Measurements from ENCODE around the gene MEG3. TPM values are rescaled to one million over a fixed set of nuclear protein-coding genes. Genes with fewer than 3 reads are reported as not detected.

MEG3 gene
- total RNA-seq, 3 donors from 2014 or later = 0.91 to 1.3 (median 1.1) TPM

- Mint-ChIP-seq H3K4me3 (no peak overlapping the region), H3K27me3 (ENCODE audit: low read depth) (peaks cover 9% of the 10 kb centered on the region), H3K9me3 (no peaks in the 10 kb centered on the region), H3K36me3 (ENCODE audit: insufficient read depth) (no peaks in the 10 kb centered on the region), H3K4me1 (ENCODE audit: low read depth) (no peaks in the 10 kb centered on the region)
- ATAC-seq (no peak), DNase-seq (no peak)
Observed at GRCh38 chr14:100838493-100839314, 12.8 kb downstream of the MEG3 start.

- H3K27me3 Mint-ChIP-seq (ENCODE audit: low read depth) = peaks cover 9% of the 10 kb centered on the region
- no peak for DNase-seq
- no peaks in the 10 kb centered on the region for H3K9me3 Mint-ChIP-seq
- ATAC-seq = no peak
- H3K4me1 Mint-ChIP-seq (ENCODE audit: low read depth) = no peaks in the 10 kb centered on the region
- no peak overlapping the region for H3K4me3 Mint-ChIP-seq
- H3K36me3 Mint-ChIP-seq (ENCODE audit: insufficient read depth) = no peaks in the 10 kb centered on the region
Observed at GRCh38 chr14:100839315-100839585, 13.3 kb downstream of the MEG3 start.

GRCh38 chr14:100839681-100840111 lies 13.8 kb downstream of the MEG3 start:
- Mint-ChIP-seq H3K4me1 (ENCODE audit: low read depth) (no peaks in the 10 kb centered on the region), H3K36me3 (ENCODE audit: insufficient read depth) (no peaks in the 10 kb centered on the region), H3K27me3 (ENCODE audit: low read depth) (peaks cover 9% of the 10 kb centered on the region), H3K4me3 (no peak overlapping the region), H3K9me3 (no peaks in the 10 kb centered on the region)
- no peak for DNase-seq
- no peak for ATAC-seq

GRCh38 chr14:100840286-100841065 lies 14.6 kb downstream of the MEG3 start:
- H3K36me3 Mint-ChIP-seq (ENCODE audit: insufficient read depth) = no peaks in the 10 kb centered on the region
- peaks cover 6% of the 10 kb centered on the region for H3K27me3 Mint-ChIP-seq (ENCODE audit: low read depth)

GRCh38 chr14:100841066-100841760 lies 15.3 kb downstream of the MEG3 start:
- no peaks in the 10 kb centered on the region for H3K36me3 Mint-ChIP-seq (ENCODE audit: insufficient read depth)
- no peak for DNase-seq
- no peaks in the 10 kb centered on the region for H3K9me3 Mint-ChIP-seq
- no peaks in the 10 kb centered on the region for H3K4me1 Mint-ChIP-seq (ENCODE audit: low read depth)
- H3K4me3 Mint-ChIP-seq = no peak overlapping the region
- ATAC-seq = no peak
- H3K27me3 Mint-ChIP-seq (ENCODE audit: low read depth) = peaks cover under 1% of the 10 kb centered on the region

More at GRCh38 chr14:100840286-100841065, 14.6 kb downstream of the MEG3 start:
- DNase-seq = no peak
- H3K4me3 Mint-ChIP-seq = no peak overlapping the region
- no peaks in the 10 kb centered on the region for H3K9me3 Mint-ChIP-seq
- H3K4me1 Mint-ChIP-seq (ENCODE audit: low read depth) = no peaks in the 10 kb centered on the region
- ATAC-seq = no peak

- DNase-seq (no peak), ATAC-seq (no peak)
- H3K36me3 Mint-ChIP-seq (ENCODE audit: insufficient read depth) = no peaks in the 10 kb centered on the region
- H3K9me3 Mint-ChIP-seq = no peaks in the 10 kb centered on the region
- H3K27me3 Mint-ChIP-seq (ENCODE audit: low read depth) = no peaks in the 10 kb centered on the region
- H3K4me3 Mint-ChIP-seq = no peak overlapping the region
- no peaks in the 10 kb centered on the region for H3K4me1 Mint-ChIP-seq (ENCODE audit: low read depth)
Observed at GRCh38 chr14:100841761-100842403, 16.0 kb downstream of the MEG3 start.

- ATAC-seq = no peak
- H3K4me1 Mint-ChIP-seq (ENCODE audit: low read depth) = no peaks in the 10 kb centered on the region
- H3K4me3 Mint-ChIP-seq = no peak overlapping the region
- no peaks in the 10 kb centered on the region for H3K9me3 Mint-ChIP-seq
- no peak for DNase-seq
- H3K36me3 Mint-ChIP-seq (ENCODE audit: insufficient read depth) = no peaks in the 10 kb centered on the region
- H3K27me3 Mint-ChIP-seq (ENCODE audit: low read depth) = no peaks in the 10 kb centered on the region
Observed at GRCh38 chr14:100842799-100843198, 16.9 kb downstream of the MEG3 start.

- Mint-ChIP-seq H3K9me3 (no peaks in the 10 kb centered on the region), H3K36me3 (ENCODE audit: insufficient read depth) (no peaks in the 10 kb centered on the region), H3K27me3 (ENCODE audit: low read depth) (no peaks in the 10 kb centered on the region), H3K4me3 (no peak overlapping the region), H3K4me1 (ENCODE audit: low read depth) (no peaks in the 10 kb centered on the region)
- no peak for ATAC-seq
- DNase-seq = no peak
Observed at GRCh38 chr14:100844082-100844408, 18.1 kb downstream of the MEG3 start.

GRCh38 chr14:100844421-100844820 lies 18.5 kb downstream of the MEG3 start:
- H3K36me3 Mint-ChIP-seq (ENCODE audit: insufficient read depth) = no peaks in the 10 kb centered on the region
- H3K4me3 Mint-ChIP-seq = no peak overlapping the region
- H3K4me1 Mint-ChIP-seq (ENCODE audit: low read depth) = no peaks in the 10 kb centered on the region
- no peaks in the 10 kb centered on the region for H3K9me3 Mint-ChIP-seq
- ATAC-seq (no peak), DNase-seq (no peak)
- no peaks in the 10 kb centered on the region for H3K27me3 Mint-ChIP-seq (ENCODE audit: low read depth)

GRCh38 chr14:100844846-100845245 lies 18.9 kb downstream of the MEG3 start:
- Mint-ChIP-seq H3K36me3 (ENCODE audit: insufficient read depth) (no peaks in the 10 kb centered on the region), H3K4me1 (ENCODE audit: low read depth) (no peaks in the 10 kb centered on the region)
- no peak for DNase-seq

GRCh38 chr14:100845341-100845740 lies 19.4 kb downstream of the MEG3 start:
- no peak for ATAC-seq
- H3K36me3 Mint-ChIP-seq (ENCODE audit: insufficient read depth) = no peaks in the 10 kb centered on the region

More at GRCh38 chr14:100844846-100845245, 18.9 kb downstream of the MEG3 start:
- ATAC-seq = no peak
- Mint-ChIP-seq H3K9me3 (no peaks in the 10 kb centered on the region), H3K4me3 (no peak overlapping the region), H3K27me3 (ENCODE audit: low read depth) (no peaks in the 10 kb centered on the region)

GRCh38 chr14:100846309-100846859 lies 20.5 kb downstream of the MEG3 start:
- Mint-ChIP-seq H3K9me3 (no peaks in the 10 kb centered on the region), H3K27me3 (ENCODE audit: low read depth) (no peaks in the 10 kb centered on the region), H3K4me3 (no peak overlapping the region), H3K4me1 (ENCODE audit: low read depth) (no peaks in the 10 kb centered on the region), H3K36me3 (ENCODE audit: insufficient read depth) (no peaks in the 10 kb centered on the region)
- DNase-seq (no peak), ATAC-seq (no peak)

More at GRCh38 chr14:100845341-100845740, 19.4 kb downstream of the MEG3 start:
- no peaks in the 10 kb centered on the region for H3K9me3 Mint-ChIP-seq
- DNase-seq = no peak
- no peaks in the 10 kb centered on the region for H3K4me1 Mint-ChIP-seq (ENCODE audit: low read depth)
- no peaks in the 10 kb centered on the region for H3K27me3 Mint-ChIP-seq (ENCODE audit: low read depth)
- H3K4me3 Mint-ChIP-seq = no peak overlapping the region

- Mint-ChIP-seq H3K4me3 (no peak overlapping the region), H3K36me3 (ENCODE audit: insufficient read depth) (no peaks in the 10 kb centered on the region), H3K27me3 (ENCODE audit: low read depth) (no peaks in the 10 kb centered on the region), H3K9me3 (no peaks in the 10 kb centered on the region), H3K4me1 (ENCODE audit: low read depth) (no peaks in the 10 kb centered on the region)
- peak in 1 of 2 donors; percentile 60 for ATAC-seq
- no peak for DNase-seq
Observed at GRCh38 chr14:100849115-100849781, 23.3 kb downstream of the MEG3 start.
